Renal cortex interstitium (tissue), 15 donors: ENCODE measurements around the gene PPP4R1. TPM values are rescaled to one million over a fixed set of nuclear protein-coding genes. Genes with fewer than 3 reads are reported as not detected.
"Not testable (repeated sequence)": the region's sequence is repeated elsewhere in the genome, so short reads cannot be mapped to it uniquely, and the experiment has no call there.

Experiments used
- DNase-seq, 11 donors: peaks; one replicate each; pipeline ENCODE4 v3.0.0-alpha.2; 2013; ENCODE audit warnings: low read depth in 9 of 11, low spot score in 4 of 11; ENCODE audit errors: extremely low read depth in 1 of 11
- long read RNA-seq, 16 experiments: transcript quantifications; one replicate each; lab custom pipeline, GENCODE V29; 2026
- polyA plus RNA-seq, 3 donors: library from polyadenylated mRNA; unstranded; fragments of 120-200 nt; gene quantifications; one replicate each; pipeline ENCODE4 v1.2.1, GENCODE V29; 2013; ENCODE audit not compliant: insufficient read length in 3 of 3

Gene PPP4R1, protein sequence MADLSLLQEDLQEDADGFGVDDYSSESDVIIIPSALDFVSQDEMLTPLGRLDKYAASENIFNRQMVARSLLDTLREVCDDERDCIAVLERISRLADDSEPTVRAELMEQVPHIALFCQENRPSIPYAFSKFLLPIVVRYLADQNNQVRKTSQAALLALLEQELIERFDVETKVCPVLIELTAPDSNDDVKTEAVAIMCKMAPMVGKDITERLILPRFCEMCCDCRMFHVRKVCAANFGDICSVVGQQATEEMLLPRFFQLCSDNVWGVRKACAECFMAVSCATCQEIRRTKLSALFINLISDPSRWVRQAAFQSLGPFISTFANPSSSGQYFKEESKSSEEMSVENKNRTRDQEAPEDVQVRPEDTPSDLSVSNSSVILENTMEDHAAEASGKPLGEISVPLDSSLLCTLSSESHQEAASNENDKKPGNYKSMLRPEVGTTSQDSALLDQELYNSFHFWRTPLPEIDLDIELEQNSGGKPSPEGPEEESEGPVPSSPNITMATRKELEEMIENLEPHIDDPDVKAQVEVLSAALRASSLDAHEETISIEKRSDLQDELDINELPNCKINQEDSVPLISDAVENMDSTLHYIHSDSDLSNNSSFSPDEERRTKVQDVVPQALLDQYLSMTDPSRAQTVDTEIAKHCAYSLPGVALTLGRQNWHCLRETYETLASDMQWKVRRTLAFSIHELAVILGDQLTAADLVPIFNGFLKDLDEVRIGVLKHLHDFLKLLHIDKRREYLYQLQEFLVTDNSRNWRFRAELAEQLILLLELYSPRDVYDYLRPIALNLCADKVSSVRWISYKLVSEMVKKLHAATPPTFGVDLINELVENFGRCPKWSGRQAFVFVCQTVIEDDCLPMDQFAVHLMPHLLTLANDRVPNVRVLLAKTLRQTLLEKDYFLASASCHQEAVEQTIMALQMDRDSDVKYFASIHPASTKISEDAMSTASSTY
- polyA plus RNA-seq, result 10 to 100 TPM; 85.1 to 90.8 (median 90.4) TPM
- long read RNA-seq, donor 1, partial matches to known transcripts, result 0 of 5 reads
- long read RNA-seq, donor 1, other reads (novel, unspliced or antisense), result 0 of 5 reads
- long read RNA-seq, donor 2, partial matches to known transcripts, result 0 of 4 reads
- long read RNA-seq, donor 2, other reads (novel, unspliced or antisense), result 0 of 4 reads
- long read RNA-seq, donor 3, partial matches to known transcripts, result 9 of 17 reads
- long read RNA-seq, donor 3, other reads (novel, unspliced or antisense), result 0 of 17 reads
- long read RNA-seq, donor 4, transcript PPP4R1-203 (20 exons, 3,925 nt), result major isoform, 6 of 21 reads
- long read RNA-seq, donor 4, partial matches to known transcripts, result 9 of 21 reads
- long read RNA-seq, donor 4, other reads (novel, unspliced or antisense), result 0 of 21 reads
- long read RNA-seq, donor 5, result 0 reads
- long read RNA-seq, donor 6, partial matches to known transcripts, result 0 of 2 reads
- long read RNA-seq, donor 6, other reads (novel, unspliced or antisense), result 0 of 2 reads
- long read RNA-seq, donor 7, transcript PPP4R1-202 (20 exons, 3,885 nt), result major isoform, 5 of 10 reads
- long read RNA-seq, donor 7, partial matches to known transcripts, result 0 of 10 reads
- long read RNA-seq, donor 7, other reads (novel, unspliced or antisense), result 0 of 10 reads
- long read RNA-seq, donor 8, result 0 reads
- long read RNA-seq, donor 9, partial matches to known transcripts, result 7 of 13 reads
- long read RNA-seq, donor 9, other reads (novel, unspliced or antisense), result 0 of 13 reads
- long read RNA-seq, donor 10, transcript PPP4R1-202 (20 exons, 3,885 nt), result major isoform, 6 of 22 reads
- long read RNA-seq, donor 10, partial matches to known transcripts, result 12 of 22 reads
- long read RNA-seq, donor 10, other reads (novel, unspliced or antisense), result 0 of 22 reads
- long read RNA-seq, donor 11, partial matches to known transcripts, result 0 of 3 reads
- long read RNA-seq, donor 11, other reads (novel, unspliced or antisense), result 0 of 3 reads
- long read RNA-seq, donor 12, partial matches to known transcripts, result 0 of 9 reads
- long read RNA-seq, donor 12, other reads (novel, unspliced or antisense), result 5 of 9 reads
- long read RNA-seq, donor 13, result 0 reads
- long read RNA-seq, donor 14, partial matches to known transcripts, result 0 of 5 reads
- long read RNA-seq, donor 14, other reads (novel, unspliced or antisense), result 0 of 5 reads
- long read RNA-seq, donor 15, partial matches to known transcripts, result 0 of 2 reads
- long read RNA-seq, donor 15, other reads (novel, unspliced or antisense), result 0 of 2 reads
- long read RNA-seq, donor 16, transcript PPP4R1-202 (20 exons, 3,885 nt), result major isoform, 10 of 37 reads
- long read RNA-seq, donor 16, partial matches to known transcripts, result 17 of 37 reads
- long read RNA-seq, donor 16, other reads (novel, unspliced or antisense), result 0 of 37 reads

DNA sequence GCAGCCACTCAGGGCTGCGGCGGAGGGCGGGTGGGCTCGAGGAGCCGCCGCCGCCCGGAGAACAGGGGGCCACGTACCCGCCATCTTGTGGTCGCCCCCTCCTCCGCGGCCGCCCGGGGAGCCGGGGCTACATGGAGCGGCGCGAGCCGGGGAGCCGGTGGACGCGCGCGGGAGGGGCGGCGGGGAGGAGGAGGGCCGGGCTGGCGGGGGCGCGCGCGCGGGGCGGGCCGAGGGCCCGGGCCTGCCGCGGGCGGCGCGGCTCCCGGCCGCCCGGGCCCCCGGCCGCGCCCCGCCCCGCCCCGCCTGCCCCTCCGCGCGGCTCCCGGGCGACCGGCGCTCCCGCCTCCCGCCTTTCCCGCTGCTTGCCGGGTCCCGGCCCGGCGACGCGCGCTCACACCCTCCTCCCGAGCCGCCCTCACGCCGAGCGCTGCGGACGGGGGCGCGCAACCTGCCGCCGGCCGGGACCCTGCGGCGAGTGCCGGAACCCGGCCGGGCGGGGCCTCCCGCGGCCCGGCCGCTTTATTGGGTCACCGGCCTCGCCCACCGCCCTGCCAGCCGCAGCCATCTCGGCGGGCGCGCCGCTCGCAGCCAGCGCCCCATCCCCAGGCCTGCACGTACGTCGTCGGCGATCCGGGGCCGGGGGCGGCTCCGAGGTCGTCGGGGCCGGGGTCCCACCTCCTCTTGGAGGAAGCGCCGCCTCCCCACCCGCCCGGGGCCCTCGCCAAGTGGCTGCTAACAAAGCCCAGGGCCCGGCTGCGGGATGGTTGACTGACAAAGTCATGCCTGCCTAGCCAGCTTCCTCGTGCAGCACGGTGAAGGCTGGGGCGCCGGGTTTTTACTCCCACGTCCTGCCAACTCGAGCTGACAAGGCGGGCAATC, at the start of gene PPP4R1:
TSS of gene PPP4R1 (minus strand) at position 159 of the 879 bp plus-strand sequence. CDS start at position 84, 75 bp downstream.
- DNase-seq, result peak in 7 of 11 donors; percentile 46 to 70 (median 66)

DNA sequence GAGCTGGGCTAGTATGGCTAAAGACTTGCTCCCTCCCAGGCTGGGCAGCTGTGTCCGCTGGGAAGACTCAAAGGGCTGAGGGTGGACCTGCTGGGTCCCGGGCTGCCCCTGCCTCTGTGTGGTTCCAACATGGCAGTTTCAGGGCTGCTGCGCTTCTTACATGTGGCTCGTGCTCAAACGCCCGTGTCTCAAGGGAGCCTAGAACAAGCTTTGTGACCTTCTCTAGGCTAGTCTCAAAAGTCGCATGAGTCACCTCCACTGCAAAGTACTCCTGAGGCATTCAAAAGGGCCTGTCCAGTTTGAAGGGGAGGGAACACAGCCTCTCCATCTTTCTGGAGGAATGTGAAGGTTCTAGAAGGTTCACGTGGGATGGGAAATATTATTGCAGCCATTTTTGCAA, 49.0 kb upstream of the PPP4R1 start:
- DNase-seq, result no peak

DNA sequence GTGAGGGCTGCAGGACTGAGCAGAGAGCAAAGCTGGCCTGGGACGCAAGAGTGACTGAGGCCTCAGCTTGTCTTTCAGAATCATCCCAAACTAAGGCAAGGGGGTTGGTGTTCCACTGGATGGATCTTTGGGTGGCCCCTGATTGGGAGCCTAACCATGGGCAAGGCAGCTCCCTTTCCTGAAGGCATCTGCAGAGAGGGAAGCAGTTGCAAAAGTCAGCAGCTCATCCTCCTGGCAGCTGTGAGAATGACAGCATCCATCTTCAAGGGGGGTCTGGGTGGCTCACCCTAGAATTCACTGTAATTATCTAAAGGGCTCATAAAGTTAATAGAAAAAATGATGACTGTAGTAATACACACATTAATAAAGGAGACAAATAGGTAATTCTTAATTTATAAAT, 47.2 kb upstream of the PPP4R1 start:
- no peak for DNase-seq

DNA sequence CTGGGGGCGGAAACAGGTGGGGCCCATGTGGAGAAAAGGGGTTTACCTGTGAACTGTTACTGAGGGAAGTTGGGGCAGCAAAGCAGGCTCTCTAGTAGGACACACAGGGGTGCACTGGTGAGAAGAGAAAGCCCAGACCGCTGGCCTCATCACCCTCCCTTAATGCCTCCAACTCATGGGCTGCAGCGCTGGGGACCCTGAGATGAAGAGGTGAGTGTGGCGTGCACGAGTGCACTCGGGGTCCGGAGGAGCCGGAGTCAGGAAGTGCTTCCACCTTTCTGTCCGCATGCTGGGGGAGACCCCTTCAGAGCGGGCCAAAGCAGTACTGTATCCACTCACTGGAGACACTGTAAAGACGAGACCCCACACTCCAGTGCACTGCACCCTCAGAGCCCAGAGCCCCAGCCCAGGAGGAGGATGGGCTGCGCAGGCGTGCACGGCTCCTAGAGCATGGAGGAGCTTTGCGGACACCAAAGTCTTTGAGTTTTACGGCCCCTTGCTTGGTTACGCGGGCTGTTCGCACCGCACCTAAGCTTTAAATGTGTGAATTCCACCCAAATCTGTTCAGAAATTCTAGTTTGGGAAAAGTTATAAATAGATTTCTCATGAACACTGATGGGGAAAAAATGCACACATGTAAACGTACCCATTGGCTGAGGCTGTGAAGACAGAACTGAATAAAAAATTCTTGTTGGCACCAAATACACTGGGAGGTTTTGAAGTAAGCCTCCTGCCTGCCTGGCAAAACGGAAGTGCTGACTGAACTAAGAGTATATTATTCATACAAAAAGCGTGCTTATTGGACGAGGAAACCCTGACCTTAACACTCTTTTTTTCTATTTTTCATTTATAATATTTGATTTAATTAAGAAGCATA, 45.4 kb upstream of the PPP4R1 start:
- DNase-seq, result no peak

DNA sequence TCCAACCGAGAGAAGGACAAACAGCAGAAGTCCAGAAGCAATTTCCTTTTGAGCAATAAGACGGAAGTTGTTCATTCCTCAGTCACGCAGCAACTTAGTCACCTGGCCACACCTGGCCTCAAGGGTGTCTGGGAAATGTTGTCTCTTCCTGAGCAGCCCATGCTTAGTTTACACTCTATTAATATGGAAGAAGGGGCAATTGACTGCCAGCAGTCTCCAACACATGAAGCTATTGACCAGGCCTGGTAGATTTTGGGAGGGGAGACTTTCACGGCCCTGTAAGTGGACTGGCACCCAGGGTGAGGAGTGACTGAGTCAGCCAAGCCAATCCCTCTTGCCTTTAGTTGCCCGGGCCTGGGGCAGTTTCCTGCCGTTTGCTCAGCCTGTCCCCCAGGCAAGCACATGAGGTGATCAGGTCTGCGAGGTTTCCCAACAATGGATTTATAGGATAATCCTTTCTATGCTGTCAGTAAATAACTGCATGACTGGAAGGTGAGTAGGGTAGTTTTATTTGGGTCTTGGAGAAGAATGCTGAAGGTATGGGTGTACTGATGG, 43.8 kb upstream of the PPP4R1 start:
- no peak for DNase-seq

DNA sequence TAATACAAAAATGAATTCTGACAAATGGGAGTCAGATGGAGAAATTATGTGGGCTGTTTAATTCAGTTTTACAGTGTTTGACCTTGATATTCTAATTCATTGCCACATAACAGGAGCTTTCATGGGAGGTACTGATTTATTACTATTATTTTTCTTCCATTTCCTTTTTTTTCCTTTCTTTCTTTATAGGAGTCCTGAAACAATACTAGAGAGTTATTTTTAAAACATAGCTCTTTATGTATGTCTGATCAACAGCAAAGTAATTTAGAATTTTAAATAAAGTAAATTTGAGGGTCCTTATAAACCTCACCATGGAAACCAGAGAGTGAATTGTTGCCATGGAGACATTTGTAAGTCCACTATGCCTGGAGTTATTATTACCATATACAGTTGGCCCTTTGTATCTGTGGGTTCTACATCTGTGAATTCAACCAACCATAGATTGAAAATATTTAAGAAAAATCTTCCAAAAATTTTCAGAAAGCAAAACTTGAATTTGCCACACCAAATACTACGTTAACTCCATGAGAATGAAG, 40.9 kb upstream of the PPP4R1 start:
- no peak for DNase-seq

DNA sequence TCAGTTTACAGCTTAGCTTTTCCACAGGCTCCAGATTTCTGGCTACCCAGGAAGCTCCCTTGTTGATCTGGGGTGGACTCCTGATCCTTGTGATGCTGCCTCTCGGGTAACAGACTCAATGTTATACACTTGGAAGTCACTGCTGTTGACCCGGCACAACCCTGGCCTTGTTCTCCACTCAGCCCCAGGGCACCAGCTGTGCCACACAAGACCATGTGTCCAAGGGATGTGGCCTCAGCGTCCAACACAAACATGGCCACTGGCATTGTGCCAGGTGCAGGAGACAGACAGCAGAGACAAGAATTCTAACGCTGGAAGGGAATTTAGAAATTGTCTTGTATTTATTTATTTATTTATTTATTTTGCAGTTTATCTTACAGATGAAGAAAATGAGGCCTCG, 39.0 kb upstream of the PPP4R1 start:
- DNase-seq, result no peak

DNA sequence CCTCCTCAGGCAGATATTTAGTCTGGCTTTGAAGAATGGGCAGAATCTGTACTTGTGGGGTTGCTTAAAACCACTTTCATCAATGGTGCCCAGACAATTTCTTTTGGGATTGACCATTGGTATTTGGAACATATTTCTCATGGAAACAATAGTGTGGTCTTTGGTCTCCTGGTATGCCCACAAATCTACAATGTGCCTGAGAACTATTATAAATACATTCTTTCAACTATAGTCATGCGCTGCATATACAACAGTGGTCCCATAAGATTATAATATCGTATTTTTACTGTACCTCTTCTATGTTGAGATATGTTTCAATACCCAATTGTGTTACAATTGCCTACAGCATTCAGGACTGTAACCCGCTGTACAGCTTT, 34.8 kb upstream of the PPP4R1 start:
- DNase-seq, result no peak

DNA sequence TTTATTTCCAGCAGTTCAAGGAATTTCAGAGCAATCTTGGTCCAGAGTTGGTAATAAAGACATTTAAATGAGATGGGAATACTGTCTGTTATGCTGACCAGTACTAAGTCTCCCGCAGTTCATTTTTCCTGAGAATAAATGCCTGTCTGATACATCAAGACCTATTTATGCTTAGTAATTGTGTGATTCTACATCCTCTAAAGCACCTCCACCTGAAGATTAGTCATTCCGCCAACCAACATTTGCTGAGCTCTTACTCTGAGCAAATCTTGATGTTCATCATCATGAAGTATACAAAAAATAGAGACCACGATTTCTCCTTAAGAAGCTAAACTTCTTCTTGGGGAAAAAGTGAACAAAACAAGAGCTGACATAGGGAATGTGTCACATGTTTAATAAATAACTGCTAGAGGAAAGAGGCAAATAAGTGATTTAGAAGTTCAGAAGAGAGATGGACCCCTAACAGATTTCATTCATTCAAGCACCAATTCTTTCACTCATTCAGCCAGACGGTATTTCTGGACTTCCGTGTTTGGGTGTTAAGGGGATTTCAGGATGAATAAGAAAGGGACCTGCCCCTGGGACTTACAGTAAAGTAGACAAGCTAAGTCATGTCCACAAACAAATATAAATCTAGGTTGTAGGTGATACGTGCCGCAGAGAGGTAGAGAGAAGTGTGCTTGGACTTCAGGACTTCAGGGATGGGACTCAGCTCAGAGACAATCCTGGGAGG, 34.2 kb upstream of the PPP4R1 start:
- DNase-seq, result no peak

DNA sequence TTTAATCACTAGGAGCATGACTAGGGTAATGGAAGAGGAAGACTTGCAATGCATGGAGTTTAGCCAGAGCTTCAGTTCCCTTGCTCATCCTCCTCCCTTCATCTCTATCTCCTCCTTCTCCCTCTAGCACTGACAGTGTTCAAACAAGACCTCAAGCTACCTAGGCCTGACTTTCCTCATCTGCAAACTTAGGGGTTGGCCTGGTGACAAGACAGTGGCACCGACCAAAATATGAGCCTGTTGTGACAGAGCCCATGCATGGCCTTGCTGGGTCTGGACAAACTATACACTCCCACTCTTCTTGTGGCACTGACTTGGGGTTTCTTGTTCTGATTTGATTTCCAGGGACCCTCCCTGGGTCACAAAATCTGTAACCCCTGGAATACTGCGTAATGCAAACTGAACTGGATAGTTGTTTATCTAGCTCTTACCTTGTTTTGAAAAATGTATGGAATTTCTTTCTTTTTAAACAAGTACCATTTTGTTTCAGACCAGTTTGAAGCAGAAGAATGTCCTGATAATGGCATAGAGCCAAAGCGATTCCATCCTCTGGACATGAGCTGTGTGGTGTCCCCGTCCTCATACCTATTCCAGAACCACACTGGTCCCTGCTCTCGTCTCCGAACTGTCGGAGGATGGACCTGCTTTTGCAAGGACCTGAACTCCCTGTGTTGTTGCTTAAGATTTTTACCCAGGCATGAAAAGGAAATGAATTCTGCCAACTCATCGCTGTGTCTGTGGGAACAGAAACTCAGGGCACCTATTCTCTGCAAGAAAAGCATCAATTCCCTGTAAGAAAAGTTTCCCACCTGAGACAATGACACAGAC, 33.4 kb upstream of the PPP4R1 start:
- no peak for DNase-seq

DNA sequence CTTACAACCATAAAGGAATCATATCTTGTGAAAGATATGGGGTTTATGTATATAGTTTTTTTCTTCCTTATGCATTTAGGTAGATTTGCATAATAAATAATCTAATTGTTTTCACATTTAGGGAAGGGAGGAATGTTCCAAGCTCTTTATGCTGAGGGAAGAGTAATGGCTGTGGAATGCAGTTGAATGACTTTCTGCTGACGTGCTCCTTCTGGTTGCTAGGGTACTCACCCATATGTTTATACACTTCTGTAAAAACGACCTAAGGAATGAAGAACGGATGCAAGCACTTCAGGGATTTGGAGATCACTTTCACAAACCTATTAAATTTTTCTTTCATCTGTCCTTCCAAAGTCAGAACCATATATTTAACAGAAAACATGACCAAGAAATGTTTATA, 29.2 kb upstream of the PPP4R1 start:
- peak; percentile 54 to 92 (median 74) for DNase-seq

DNA sequence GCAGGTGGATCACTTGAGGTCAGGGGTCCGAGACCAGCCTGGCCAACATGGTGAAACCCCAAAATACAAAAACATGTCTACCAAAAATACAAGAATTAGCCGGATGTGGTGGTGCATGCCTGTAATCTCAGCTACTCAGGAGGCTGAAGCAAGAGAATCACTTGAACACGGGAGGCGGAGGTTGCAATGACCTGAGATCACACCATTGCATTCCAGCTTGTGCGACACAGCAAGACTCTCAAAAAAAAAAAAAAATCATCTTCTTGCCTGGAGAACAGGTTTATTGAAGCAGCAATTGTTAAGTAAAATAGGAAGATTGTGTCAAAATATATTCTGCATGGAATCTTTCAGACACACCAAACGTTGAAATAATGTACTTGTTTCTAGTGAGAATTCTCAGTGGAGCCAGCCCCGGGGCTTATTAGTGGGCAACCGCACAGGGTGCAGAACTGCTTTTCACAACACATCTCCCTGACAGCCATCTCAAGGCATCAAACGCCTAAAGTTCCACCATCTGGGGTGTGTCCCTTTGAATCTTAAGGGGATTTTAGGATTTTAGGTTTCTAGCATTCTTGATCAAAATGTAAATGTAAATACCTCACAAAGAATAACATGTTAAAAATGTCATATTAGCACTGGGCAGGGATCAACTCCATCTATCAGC, 28.6 kb upstream of the PPP4R1 start:
- DNase-seq, result no peak

DNA sequence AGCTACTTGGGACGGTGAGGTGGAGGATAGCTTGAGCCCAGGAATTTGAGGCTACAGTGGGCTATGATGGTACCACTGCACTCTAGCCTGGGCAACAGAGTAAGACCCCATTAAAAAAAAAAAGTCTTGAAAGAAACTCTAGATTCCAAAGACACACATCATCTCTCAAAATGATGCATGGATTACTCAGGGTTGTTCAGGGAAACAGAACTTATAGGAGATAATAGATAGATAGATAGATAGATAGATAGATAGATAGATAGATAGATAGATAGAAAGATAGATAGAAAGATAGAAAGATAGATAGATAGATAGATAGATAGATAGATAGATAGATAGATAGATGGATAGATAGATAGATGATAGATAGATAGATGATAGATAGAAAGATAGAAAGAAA, 26.7 kb upstream of the PPP4R1 start:
- not testable (repeated sequence) for DNase-seq
